Measurements from ENCODE around the gene VIPAS39.

GRCh38 chr14:77488558-77488957, 31.2 kb upstream of the VIPAS39 start:
- TF ChIP-seq CTCF (IDR thresholded peaks at IDR 0.05) (no peak), EZH2 (IDR thresholded peaks at IDR 0.05) (no peak), EZH2phosphoT487 (IDR thresholded peaks at IDR 0.05) (no peak)

Measured in neural progenitor cell (in vitro differentiated cells).